HL-60/S4 treated with retinoic acid at 250 ng/mL for 4 days and 3 days (cell line): ENCODE measurements around the gene PRKAG3.

Experiments used
- in situ Hi-C: fragments of 300-500 bp; cut with MboI; formaldehyde crosslinking; loops from 2 replicates; pipeline ENCODE4 v1.7.0; 2022; ENCODE audit warnings: low sequenced_read_pairs

PRKAG3 gene

DNA sequence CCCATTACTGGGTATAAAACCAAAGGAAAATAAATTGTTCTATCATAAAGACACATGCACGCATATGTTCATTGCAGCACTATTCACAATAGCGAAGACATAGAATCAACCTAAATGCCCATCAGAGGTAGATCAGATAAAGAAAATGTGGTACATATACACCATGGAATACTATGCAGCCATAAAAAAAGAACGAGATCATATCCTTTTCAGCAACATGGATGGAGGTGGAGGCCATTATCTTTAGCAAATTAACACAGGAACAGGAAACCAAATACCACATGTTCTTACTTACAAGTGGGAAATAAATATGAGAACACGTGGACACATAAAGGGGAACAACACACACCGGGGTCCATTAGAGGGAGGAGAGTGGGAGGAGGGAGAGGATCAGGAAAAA is 12.7 kb upstream of the PRKAG3 start:
- in situ Hi-C loops = loop anchor here (10.0 to 25.0 kb wide), 3 partner anchors 120 to 557 kb away; partner anchors contain the start of genes TMBIM1 and VIL1

DNA sequence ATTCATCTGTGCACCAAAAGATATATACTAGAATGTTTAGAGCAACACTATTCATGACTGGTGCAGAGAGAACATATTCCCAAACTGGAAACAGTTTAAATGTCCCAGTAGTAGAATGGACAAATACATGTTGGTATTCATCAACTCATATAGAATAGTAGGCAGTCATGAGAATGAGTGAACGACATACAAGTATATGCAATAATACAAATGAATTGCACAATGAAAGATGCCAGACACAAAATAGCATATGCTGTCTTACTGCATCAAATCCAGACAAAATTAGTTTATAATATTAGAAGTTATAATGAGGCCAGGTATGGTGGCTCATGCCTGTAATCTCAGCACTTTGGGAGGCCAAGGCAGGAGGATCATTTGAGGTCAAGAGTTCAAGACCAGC is 8.3 kb upstream of the PRKAG3 start:
- in situ Hi-C loops = loop anchor here (10.0 to 25.0 kb wide), 3 partner anchors 115 to 553 kb away; partner anchors contain the start of genes TMBIM1 and VIL1

DNA sequence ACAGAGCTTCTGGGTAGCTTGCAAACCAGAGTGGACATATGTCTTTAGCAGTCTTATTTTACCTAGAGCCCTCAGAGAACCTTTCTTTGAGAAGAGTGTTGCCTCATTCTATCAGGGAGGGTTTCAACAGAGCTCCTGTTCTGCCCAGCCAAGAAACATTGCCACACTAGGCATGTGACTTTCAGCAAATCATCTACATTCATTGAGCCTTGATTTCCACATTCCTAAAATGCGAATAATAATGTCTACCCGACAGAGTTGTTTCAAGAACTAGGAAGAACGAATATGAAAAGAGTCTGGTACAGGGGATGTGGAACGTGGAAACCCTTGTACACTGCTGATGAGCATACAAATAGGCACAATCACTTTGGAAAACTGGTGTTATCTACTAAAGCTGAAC is 7.8 kb upstream of the PRKAG3 start:
- in situ Hi-C loops = loop anchor here (25.0 kb wide), 2 partner anchors 427 to 552 kb away; partner anchors contain the start of genes TMBIM1 and VIL1

DNA sequence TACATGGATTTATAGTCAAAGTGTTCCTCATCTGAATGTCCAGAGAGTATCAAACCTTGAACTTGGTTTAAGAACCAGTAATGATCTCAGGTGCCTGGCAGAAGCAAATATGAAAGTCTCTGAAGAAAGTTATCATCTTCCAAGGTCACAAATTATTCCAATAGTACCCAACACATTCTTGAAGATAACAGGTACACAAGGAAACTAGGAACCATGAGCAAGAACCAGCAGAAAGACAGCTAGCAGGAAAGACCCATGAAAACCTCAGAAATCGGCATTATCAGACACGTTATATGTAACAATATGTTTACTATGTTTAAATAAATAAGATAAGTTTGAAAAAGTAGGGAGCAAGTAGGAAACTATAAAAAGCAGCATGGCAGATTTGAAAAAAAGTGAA is 5.9 kb upstream of the PRKAG3 start:
- in situ Hi-C loops = loop anchor here (25.0 kb wide), 2 partner anchors 425 to 550 kb away; partner anchors contain the start of genes TMBIM1 and VIL1

DNA sequence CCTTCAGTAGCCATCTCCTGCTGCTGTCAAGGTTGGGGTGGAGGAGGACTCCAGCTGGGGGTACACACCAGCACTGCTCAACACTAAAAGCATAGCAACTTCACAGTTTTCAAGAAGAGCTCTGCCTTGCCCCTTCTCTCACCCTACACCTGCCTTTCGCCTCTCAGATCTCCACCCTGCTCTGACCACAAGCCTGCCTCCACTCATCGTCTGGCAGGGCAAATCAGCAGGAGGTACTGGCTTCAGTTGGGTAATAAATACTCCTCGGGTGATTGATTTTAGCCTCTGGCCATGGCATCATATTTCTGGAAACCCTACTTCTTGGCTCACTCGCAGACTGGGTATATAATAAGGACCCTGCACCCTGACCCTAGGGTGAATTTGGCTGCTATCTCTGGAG is 3.1 kb upstream of the PRKAG3 start:
- in situ Hi-C loops = loop anchor here (25.0 kb wide), 2 partner anchors 422 to 547 kb away; partner anchors contain the start of genes TMBIM1 and VIL1

DNA sequence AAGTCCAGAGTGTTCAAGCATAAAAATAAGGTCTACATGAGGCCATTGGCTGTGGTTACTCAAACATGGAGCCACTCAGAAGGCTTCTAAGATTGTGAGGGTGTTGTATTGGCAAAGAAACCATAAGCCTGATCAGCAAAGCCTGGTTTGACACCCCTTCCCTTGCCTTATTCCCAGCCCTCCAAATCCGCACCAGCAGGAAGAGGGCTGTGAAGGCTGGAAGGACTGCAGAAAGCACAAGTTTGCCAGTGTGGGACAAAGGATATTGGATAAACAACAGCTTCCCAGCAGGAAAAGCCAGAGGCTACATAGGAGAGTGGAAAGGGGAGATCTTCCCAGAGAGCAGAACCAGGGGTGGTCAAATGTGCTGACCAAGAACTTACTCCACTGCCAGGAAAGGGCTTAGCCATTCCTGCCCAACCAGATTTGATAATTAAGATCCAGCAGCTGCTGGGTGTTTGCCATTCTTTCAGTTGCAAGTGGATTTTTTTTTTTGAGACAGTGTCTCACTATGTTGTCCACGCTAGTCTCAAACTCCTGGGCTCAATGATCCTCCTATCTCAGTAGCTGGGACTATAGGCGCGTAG is 1.5 kb upstream of the PRKAG3 start:
- in situ Hi-C loops = loop anchor here (25.0 kb wide), 2 partner anchors 421 to 546 kb away; partner anchors contain the start of genes TMBIM1 and VIL1

DNA sequence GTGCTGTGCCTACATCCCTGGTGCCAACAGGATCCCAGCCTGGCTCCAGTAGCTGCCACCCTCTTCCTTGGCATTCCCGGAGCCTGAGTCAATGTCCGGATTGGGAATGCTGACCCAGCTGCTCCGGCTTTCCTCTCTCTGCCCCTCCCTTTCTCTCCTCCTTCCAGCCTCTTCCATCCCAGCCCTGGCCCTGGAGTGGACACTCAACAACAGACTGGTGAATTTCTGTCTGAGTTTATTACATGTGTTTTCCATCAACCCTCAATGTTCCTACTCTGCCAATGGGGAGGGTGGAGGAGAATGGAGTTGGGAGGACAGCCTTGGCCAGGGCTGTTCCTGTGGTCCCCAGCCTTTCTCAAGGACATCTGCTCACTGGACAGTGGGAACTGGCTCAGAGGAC is 917 bp upstream of the PRKAG3 start:
- in situ Hi-C loops = loop anchor here (25.0 kb wide), 2 partner anchors 420 to 545 kb away; partner anchors contain the start of genes TMBIM1 and VIL1

DNA sequence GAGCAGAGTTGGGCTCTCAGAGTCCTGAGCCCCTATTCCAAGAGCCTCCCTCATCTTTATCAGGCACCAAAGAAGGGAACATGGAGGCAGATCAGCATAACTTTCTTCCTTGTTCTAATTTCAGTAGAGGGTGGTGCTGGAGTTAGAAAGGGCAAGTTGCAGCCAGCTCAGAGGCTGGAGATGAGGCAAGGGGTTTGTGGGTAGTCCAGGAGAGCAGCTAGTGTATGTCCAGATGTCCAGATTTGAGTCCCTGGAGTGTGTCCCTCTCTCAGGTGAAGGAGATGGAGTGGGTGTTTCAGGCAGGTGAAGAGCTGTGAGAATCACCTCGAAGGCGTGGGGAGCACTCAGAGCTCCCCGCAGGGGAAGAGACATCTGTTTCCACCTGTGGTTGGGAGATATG is 478 bp upstream of the PRKAG3 start:
- in situ Hi-C loops = loop anchor here (25.0 kb wide), 2 partner anchors 420 to 545 kb away; partner anchors contain the start of genes TMBIM1 and VIL1

DNA sequence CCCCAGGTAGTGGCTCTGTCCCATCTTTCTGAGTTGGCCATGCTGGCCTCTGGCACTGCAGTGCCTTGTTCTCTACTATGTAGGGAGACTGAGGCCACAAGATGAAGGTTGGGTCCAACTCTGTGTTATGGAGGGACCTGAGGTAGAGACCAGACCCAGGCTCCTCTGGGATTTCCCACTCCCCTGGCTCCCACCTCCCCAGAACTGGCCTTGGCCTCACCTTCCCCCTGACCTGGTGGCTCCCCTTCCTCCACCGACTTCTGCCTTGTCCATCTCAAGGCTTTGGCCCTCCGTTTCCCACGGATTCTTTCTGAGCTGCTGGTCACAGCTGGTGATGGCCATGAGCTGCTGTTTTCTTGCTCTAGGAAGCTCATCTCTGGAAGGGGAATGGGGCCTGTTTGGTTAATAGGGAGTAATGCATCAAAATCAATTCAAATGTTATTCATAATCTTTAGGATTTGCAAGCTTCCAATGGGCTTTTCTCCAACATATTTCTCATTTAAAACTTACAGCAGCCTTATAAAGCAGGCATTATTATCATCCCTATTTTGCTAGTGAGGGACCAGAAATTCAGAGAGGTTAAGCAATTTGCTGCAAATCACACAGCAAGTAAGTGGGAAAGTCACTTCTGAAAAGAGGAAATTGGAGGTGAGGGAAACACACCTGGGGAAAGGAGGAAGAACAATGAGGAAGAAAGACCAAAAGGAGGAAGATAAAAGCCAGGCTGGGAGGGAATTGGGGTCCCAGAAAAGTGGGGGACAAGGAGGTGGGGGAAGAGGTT is 887 bp downstream of the PRKAG3 start:
- in situ Hi-C loops = loop anchor here (25.0 kb wide), 2 partner anchors 418 to 543 kb away; partner anchors contain the start of genes TMBIM1 and VIL1

DNA sequence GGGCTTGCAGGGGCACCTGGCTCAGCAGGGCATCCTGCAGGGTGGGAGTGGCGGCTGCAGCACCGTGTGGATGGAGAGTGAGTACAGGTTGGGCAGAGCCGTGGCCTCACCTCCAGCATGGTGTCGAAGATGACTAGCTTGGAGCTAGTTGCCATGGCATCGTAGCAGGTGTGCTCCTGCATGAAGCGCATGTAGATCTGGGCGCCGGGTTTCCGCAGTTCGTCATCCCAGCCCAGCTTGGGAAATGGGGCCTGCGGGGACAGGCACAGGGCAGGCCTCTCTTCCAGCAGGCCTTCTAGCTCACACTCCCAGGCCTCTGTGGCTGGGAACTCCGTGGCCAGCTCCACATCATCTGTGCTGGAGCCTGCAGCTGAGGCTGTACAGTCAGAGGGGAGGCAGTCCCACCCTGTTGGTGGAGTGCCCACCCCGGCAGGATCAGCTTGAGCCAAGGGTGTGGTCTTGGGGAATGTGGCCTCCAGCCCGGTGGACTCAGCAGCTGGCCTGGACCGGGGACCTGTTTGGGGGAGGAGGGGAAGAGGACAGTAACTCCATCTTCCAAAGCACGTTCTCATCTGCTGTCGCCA is 1.6 kb downstream of the PRKAG3 start:
- in situ Hi-C loops = loop anchor here (25.0 kb wide), 2 partner anchors 418 to 543 kb away; partner anchors contain the start of genes TMBIM1 and VIL1

DNA sequence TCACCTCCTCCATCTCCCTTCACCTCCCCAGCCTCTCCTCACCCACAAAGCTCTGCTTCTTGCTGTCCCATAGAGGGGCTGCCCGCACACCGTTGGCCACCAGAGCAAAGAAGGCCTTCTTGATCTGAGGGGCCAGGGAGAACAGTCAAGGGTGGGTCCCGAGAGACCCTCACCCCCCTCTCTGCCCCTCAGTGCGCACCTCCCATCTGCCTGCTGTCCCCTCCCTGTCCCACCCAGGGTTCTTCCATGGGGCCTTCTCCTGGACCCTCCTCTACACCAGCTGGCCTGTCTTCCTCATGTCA is 3.2 kb downstream of the PRKAG3 start:
- in situ Hi-C loops = loop anchor here (25.0 kb wide), 2 partner anchors 416 to 541 kb away; partner anchors contain the start of genes TMBIM1 and VIL1

DNA sequence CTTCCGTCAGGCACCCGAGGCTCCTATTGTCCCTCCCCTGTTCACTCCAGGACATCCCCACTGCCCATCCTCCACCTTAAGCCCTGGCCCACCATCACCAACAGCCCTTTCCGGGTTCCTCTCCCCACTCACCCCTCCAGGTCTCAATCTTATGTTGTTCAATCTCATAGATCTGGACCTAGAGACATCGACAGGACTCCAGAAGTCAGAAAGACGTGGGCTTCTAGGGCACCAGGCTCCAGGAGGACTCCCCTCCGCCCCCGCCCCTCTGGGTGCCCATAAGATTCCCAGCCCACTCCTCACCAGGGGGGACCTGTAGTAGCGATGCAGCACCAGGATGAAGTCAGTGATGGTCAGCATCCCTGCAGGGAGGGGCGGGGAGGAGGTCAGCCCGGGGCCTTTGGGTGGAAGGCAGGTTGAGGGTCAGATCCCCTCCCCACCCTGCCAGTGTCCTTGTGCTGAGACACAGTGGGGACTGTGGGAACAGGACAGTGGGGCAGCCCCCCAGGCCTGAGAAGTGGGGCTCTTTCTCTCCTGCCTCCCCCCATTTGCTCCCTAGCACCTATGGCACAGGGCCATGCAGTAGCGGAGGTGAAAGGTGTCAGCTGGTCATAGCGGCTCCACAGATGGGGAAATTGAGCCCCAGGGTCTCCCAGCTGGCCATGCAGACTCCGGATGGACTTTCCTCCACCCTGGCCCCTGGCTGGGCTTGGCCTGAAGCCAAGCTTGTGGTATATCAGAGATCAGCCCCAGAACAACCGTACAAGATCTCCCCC is 3.7 kb downstream of the PRKAG3 start:
- in situ Hi-C loops = loop anchor here (25.0 kb wide), 2 partner anchors 416 to 541 kb away; partner anchors contain the start of genes TMBIM1 and VIL1

DNA sequence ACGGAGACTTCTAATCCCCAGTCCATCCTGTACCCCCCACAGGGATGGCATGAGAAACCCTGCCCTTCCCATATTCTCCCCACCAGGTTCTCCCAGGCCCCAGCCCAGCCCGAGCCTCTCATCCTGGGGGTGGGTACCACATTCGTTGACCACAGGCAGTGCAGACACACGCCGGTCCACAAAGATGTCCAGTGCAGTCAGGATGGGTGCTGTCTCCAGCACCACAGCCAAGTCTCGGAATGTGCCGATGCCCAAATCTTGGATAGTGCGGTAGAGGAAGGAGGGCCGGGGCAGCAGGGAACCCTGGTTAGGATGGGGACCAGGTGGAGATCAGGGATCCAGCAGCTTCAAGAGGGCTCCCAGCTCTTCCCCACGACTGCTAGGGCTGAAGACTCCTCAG is 4.8 kb downstream of the PRKAG3 start:
- in situ Hi-C loops = loop anchor here (25.0 kb wide), 2 partner anchors 414 to 539 kb away; partner anchors contain the start of genes TMBIM1 and VIL1

DNA sequence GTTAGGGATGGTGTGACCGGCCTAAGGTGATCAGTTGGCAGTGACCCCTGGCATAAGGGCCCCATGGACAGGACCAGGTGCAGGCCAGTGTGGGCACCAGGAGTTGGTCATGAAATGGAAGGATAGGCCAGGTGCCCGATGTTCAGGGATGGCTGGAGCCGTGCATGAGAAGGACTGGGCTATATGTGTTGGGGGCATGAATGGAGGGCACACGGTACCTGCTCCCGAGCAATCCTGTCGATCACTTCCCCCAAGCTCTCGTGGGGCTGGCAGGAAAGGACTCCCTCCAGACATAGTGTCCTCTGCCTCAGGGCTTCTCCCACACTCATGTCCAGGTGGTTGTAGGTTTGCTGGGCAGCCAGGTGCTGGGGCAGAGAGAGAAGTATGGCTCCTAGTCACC is 7.6 kb downstream of the PRKAG3 start:
- in situ Hi-C loops = no loop called here

DNA sequence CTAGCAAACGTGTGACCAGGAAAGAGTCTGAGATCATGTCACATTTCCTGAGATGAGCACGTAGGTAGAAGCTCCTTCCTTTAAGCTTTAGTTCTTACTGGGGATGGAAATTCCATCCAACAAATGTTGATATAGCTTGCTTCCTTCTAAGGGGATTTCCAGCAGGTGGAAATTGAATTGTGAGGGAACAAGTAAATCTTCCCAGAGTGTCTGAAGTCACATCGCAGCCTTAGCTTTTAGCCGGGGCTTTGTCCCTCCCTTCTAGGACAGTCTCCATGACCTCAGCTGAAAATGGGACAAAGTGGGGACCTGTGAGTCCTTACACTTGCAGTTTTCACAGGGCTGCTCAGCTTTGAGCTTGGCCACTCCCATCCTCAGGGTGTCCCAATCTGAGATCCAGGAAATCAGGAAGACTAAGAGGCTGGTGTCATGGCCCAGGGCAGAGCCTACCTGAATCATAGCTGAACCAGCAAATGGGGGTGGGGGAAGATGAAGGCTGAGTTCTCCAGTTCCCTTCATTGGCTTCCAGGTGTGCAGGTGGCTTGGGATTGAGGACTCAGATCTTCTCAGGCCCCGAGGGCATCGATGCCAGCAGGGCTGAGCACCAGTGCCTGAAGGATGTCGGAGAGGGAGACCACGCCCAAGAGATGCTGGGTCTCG is 8.3 kb downstream of the PRKAG3 start:
- in situ Hi-C loops = no loop called here

DNA sequence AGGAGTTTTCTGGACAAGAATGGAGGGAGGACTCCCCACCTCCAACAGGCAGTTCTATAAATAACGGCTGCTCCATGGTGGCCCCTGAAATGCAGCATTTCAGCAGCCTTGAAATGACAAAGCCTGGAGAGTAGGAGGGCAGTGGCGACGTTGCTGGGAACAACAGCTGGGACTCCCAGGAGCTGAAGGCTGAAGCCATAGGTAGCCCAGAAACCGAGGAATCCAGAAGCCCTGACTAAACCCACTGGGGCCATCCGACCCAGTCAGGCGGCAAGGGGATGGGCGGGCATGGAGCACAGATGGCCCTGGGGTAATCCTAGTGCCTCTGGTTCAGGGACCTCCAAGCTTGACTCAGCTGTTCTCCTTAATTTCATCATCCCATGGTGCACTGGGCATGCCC is 9.0 kb downstream of the PRKAG3 start:
- in situ Hi-C loops = no loop called here

DNA sequence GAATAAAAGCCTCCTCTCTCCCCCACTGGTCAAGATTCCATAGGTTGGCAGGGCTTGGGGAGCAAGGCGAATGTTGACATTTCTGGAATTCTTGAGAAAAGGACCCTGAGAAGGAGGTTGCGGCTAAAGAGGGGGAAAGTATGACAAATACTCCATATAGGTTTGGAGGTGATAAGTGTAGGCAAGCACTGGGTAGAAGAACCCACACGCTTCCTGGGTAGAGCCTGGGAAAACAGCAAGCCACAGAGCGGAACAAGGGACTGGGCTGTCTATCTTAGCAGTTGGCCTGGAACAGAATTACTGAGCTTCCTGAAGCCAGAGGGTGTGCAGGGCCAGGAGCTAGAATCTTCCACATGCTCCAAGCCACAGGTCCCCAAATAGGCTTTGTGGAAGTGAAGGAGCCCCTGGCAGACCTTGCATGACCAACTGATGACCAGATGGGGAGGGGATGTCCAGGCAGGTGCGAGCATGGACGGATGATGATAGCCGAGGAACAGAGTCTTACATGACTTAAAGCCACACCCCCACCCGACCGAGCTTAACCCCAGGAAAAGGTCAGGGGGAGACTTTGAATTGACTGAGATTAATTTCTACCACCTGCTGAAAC is 9.9 kb downstream of the PRKAG3 start:
- in situ Hi-C loops = no loop called here

DNA sequence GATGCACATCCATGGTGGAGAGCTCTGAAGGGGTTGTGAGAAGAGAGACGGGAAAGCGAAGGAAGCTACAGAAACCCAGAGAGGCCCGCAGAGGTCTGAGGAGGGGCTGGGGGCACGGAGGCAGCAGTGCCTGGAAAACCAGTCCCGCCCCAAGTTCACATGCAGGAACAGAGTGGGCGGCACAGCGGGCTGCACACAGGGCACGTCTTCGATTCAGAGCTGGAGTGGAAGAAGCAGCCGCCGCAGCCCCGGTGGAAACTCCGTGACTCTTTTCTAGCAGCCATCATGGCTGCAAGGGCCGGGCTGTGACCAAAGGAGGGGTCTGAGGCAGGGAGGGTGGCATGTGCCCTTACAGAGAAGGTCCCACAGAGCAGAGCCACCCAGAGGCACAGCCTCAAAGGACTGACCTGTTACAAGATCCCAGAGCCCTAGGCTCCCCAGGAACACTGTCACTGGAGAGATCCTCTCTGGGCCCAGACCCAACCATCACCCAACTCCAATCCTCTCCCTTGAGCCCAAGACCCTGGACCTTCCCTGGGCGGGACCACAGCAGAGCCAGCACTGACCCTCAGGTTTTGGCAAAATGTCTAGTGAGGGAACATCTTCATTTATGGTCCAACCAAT is 10.7 kb downstream of the PRKAG3 start:
- in situ Hi-C loops = no loop called here

DNA sequence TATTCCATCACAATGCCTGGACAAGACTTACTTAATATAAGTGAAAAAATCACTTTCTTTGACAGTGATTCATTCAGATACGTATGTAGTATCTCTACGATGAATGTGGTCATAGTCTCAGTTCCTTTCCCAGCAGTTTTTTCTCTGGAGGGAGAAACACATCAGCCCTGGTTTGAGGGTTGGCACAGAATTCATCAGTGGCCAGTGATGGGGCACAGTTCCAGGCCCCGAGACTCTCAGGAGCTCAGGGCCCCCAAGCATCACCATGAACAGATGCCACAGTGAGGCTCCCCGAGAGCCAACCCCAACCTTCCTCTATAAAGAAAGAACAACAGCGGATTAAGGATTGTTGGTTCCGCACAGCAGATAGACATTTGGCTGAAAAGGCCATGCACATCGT is 12.5 kb downstream of the PRKAG3 start:
- in situ Hi-C loops = no loop called here
